Measurements from ENCODE around the gene ANKRD33B. TPM values are rescaled to one million over a fixed set of nuclear protein-coding genes. Genes with fewer than 3 reads are reported as not detected.

The ANKRD33B gene
- total and polyA plus RNA-seq, 2 of the 13 experiments (the other 11 are each of a cell fraction or from before 2014, with no cell fraction given), result 0.02 TPM; not detected in 1

GRCh38 chr5:10600626-10601245 lies 36.9 kb downstream of the ANKRD33B start:
- Histone ChIP-seq H3K4me2 (ENCODE audit: low read depth, low read length) (no peak overlapping the region), H4K20me1 (ENCODE audit: insufficient read depth, low read length) (no peaks in the 10 kb centered on the region), H3K9ac (ENCODE audit: insufficient read depth, low read depth, low read length) (no peak overlapping the region), H3K9me3 (ENCODE audit: low read length) (no peaks in the 10 kb centered on the region), H3K27ac (ENCODE audit: extremely low read length, insufficient read depth, low read length) (no peak overlapping the region), H3K27me3 (ENCODE audit: control insufficient read depth in 1 of 2, insufficient read depth in 2 of 2, low read length in 2 of 2) (no peaks in the 10 kb centered on the region), H3K4me3 (replicated peaks in 1 of 3; ENCODE audit: insufficient read depth in 1 of 3, low read depth in 2 of 3, low read length in 3 of 3) (no peak overlapping the region), H3K79me2 (ENCODE audit: insufficient read depth, low read length) (no peaks in the 10 kb centered on the region), H2AFZ (ENCODE audit: low read length) (no peak overlapping the region), H3K4me1 (ENCODE audit: insufficient read depth, low read length) (peaks cover 21% of the 10 kb centered on the region), H3K36me3 (replicated peaks in 1 of 2; ENCODE audit: control insufficient read depth in 1 of 2, insufficient read depth in 2 of 2, low read length in 2 of 2) (no peaks in the 10 kb centered on the region)
- ChIA-PET CTCF (ENCODE audit: low intra/inter-chr PET ratio, low total read pairs) (no interaction called here), POLR2A (no interaction called here)
- no peak for DNase-seq (ENCODE audit: low spot score)
- FAIRE-seq, result no peak
- WGBS (ENCODE audit: low lambda C conversion rate), result 70% methylated on average over 5 of the region's 5 CpGs
- intact Hi-C loops (cut with micrococcal nuclease; ENCODE audit: unreplicated experiment), result no loop called here
- no peak for ATAC-seq
- in situ Hi-C loops (cut with HindIII; ENCODE audit: extremely low pct_ligation_motif_present, low pct_unique_long_range_greater_than_20kb), result no loop called here
- no TSS peak for BruUV-seq (replicated peaks)
- TF ChIP-seq ZNF7 (CRISPR knock-in tag; IDR thresholded peaks at IDR 0.05) (peak; percentile 92), ZNF616 (CRISPR knock-in tag; IDR thresholded peaks at IDR 0.05; ENCODE audit: low read depth) (no peak), ZNF263 (CRISPR knock-in tag; IDR thresholded peaks at IDR 0.05) (no peak)

GRCh38 chr5:10601246-10602030 lies 37.6 kb downstream of the ANKRD33B start:
- intact Hi-C loops (cut with micrococcal nuclease; ENCODE audit: unreplicated experiment) (no loop called here), in situ Hi-C loops (cut with HindIII; ENCODE audit: extremely low pct_ligation_motif_present, low pct_unique_long_range_greater_than_20kb) (no loop called here)
- no peaks in the 10 kb centered on the region for H4K20me1 ChIP-seq (ENCODE audit: insufficient read depth, low read length)
- BruUV-seq (replicated peaks), result no TSS peak
- H3K79me2 ChIP-seq (ENCODE audit: insufficient read depth, low read length), result no peaks in the 10 kb centered on the region
- FAIRE-seq (no peak), ATAC-seq (peak; percentile 72), DNase-seq (ENCODE audit: low spot score) (peak; percentile 47)
- H3K27ac ChIP-seq (ENCODE audit: extremely low read length, insufficient read depth, low read length), result no peak overlapping the region
- no peak overlapping the region for H3K4me3 ChIP-seq (replicated peaks in 1 of 3; ENCODE audit: insufficient read depth in 1 of 3, low read depth in 2 of 3, low read length in 3 of 3)
- no peaks in the 10 kb centered on the region for H3K36me3 ChIP-seq (replicated peaks in 1 of 2; ENCODE audit: control insufficient read depth in 1 of 2, insufficient read depth in 2 of 2, low read length in 2 of 2)
- H2AFZ ChIP-seq (ENCODE audit: low read length), result no peak overlapping the region
- 9% methylated on average over 17 of the region's 19 CpGs for WGBS (ENCODE audit: low lambda C conversion rate)
- ChIA-PET POLR2A (no interaction called here), CTCF (ENCODE audit: low intra/inter-chr PET ratio, low total read pairs) (no interaction called here)
- H3K9me3 ChIP-seq (ENCODE audit: low read length), result no peaks in the 10 kb centered on the region
- H3K4me1 ChIP-seq (ENCODE audit: insufficient read depth, low read length), result peaks cover 15% of the 10 kb centered on the region
- no peaks in the 10 kb centered on the region for H3K27me3 ChIP-seq (ENCODE audit: control insufficient read depth in 1 of 2, insufficient read depth in 2 of 2, low read length in 2 of 2)
- no peak overlapping the region for H3K9ac ChIP-seq (ENCODE audit: insufficient read depth, low read depth, low read length)
- H3K4me2 ChIP-seq (ENCODE audit: low read depth, low read length), result 0 out of 2 replicates have a peak overlapping the region, but pooled peaks have one; percentile 23
- TF ChIP-seq EED (CRISPR knock-in tag; IDR thresholded peaks at IDR 0.05) (0 out of 2 replicates have a peak, but pooled peaks have one; percentile 57), HNF1B (CRISPR knock-in tag; IDR thresholded peaks at IDR 0.05) (no peak), NCOR1 (IDR thresholded peaks at IDR 0.05; ENCODE audit: borderline replicate concordance, low read length) (no peak), SIN3B (IDR thresholded peaks at IDR 0.05; ENCODE audit: low read length) (no peak), HINFP (CRISPR knock-in tag; IDR thresholded peaks at IDR 0.05; ENCODE audit: low read depth) (no peak), REPIN1 (CRISPR knock-in tag; IDR thresholded peaks at IDR 0.05; ENCODE audit: borderline replicate concordance, low read depth) (no peak), ZNF280B (CRISPR knock-in tag; IDR thresholded peaks at IDR 0.05; ENCODE audit: borderline replicate concordance) (no peak), TEAD3 (CRISPR knock-in tag; optimal IDR thresholded peaks at IDR 0.05; ENCODE audit: borderline replicate concordance) (peak; percentile 13), FOXC1 (CRISPR knock-in tag; IDR thresholded peaks at IDR 0.05; ENCODE audit: borderline replicate concordance) (no peak)
